Measurements from ENCODE around the gene KRTAP10-2.
"Not testable (repeated sequence)": the region's sequence is repeated elsewhere in the genome, so short reads cannot be mapped to it uniquely, and the experiment has no call there.

The KRTAP10-2 gene

GRCh38 chr21:44582055-44582454 lies 30.8 kb upstream of the KRTAP10-2 start:
- Histone ChIP-seq H3K36me3 (ENCODE audit: control insufficient read depth, insufficient read depth, low read length) (no peaks in the 10 kb centered on the region), H3K9me3 (ENCODE audit: control insufficient read depth, low read length) (no peaks in the 10 kb centered on the region), H3K27me3 (ENCODE audit: control insufficient read depth, insufficient read depth, low read length, poor library complexity, severe bottlenecking) (no peaks in the 10 kb centered on the region), H3K4me3 (ENCODE audit: insufficient read depth, low read depth, low read length) (no peak overlapping the region), H3K4me1 (ENCODE audit: control insufficient read depth, insufficient read depth, low read length) (peaks cover 4% of the 10 kb centered on the region), H3K27ac (ENCODE audit: insufficient read depth, low read depth, low read length, poor library complexity, severe bottlenecking) (no peak overlapping the region)
- 88 to 89% methylated on average over 15 of the region's 15 CpGs for WGBS, 2 experiments

DNA sequence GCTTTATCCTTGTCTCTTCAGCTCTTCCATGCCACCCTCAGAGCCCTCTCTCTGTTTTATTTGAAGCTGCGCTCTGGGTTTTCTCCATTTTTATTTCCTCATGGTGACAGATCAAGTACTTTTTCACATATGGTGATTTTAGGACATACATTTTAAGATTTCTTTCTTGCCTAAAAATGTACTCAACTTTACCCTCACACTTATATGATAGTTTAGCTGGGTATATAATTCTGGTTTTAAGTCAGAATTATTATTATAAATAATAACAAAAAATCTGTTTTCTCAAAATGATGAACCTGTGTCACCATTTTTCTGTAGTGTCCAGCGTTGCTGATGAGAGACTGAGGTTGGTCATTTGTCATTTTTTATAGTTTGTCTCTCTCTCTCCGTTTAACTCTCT lies 29.9 kb upstream of the KRTAP10-2 start:
- H3K27ac ChIP-seq (ENCODE audit: insufficient read depth, low read depth, low read length, poor library complexity, severe bottlenecking): no peak overlapping the region
- 93 to 97% methylated on average over 3 of the region's 3 CpGs for WGBS, 2 experiments
- no peak overlapping the region for H3K4me3 ChIP-seq (ENCODE audit: insufficient read depth, low read depth, low read length)
- no peaks in the 10 kb centered on the region for H3K9me3 ChIP-seq (ENCODE audit: control insufficient read depth, low read length)
- peaks cover 4% of the 10 kb centered on the region for H3K4me1 ChIP-seq (ENCODE audit: control insufficient read depth, insufficient read depth, low read length)
- no peaks in the 10 kb centered on the region for H3K27me3 ChIP-seq (ENCODE audit: control insufficient read depth, insufficient read depth, low read length, poor library complexity, severe bottlenecking)
- no peaks in the 10 kb centered on the region for H3K36me3 ChIP-seq (ENCODE audit: control insufficient read depth, insufficient read depth, low read length)

DNA sequence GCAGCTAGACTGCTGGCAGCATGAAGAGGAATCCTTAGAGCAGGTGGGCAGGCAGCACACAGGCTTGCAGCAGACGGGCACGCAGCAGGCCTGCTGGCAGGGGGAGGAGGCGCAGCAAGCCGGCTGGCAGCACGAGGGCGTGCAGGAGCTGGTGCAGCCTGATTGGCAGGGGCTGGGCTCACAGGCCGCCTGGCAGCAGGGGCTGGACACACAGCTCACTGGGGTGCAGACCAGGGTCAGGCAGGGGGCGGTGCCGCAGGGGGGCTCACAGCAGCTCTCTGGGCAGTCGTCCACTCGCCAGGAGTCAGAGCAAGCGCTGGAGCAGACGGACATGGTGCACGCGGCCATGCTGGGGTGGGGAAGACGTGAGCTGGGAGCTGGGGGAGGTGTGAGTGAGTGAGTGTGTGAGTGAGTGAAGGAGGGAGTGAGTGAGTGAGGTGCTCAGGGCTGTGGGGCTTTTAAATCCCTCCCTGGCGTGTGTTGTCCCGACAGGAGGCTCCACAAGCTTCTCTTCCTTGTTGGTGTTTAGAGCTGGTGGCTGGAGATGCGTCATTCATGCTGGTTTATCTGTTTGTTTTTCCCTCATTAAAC lies 29.0 kb upstream of the KRTAP10-2 start, which contains the start of gene KRTAP10-5:
Gene KRTAP10-5, minus strand, starts transcription at position 374 of the 591 bp plus-strand sequence. Its CDS starts 26 bp downstream, at position 348.
- H3K9me3 ChIP-seq (ENCODE audit: control insufficient read depth, low read length); H3K27me3 ChIP-seq (ENCODE audit: control insufficient read depth, insufficient read depth, low read length, poor library complexity, severe bottlenecking); H3K4me3 ChIP-seq (ENCODE audit: insufficient read depth, low read depth, low read length); H3K36me3 ChIP-seq (ENCODE audit: control insufficient read depth, insufficient read depth, low read length); H3K4me1 ChIP-seq (ENCODE audit: control insufficient read depth, insufficient read depth, low read length); H3K27ac ChIP-seq (ENCODE audit: insufficient read depth, low read depth, low read length, poor library complexity, severe bottlenecking): not testable (repeated sequence)
- 81 to 83% methylated on average over 19 of the region's 19 CpGs for WGBS, 2 experiments

DNA sequence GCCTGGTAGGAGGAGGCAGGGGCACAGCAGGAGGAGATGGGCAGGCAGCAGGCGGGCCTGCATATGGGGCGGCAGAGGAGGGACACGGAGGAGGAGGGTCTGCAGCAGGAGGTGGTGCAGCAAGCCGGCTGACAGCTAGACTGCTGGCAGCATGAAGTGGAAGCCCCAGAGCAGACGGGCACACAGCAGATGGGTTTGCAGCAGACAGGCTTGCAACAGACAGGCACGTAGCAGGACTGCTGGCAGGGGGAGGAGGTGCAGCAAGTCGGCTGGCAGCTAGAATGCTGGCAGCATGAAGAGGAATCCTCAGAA lies 28.5 kb upstream of the KRTAP10-2 start:
- Histone ChIP-seq H3K36me3 (ENCODE audit: control insufficient read depth, insufficient read depth, low read length) (no peaks in the 10 kb centered on the region), H3K4me3 (ENCODE audit: insufficient read depth, low read depth, low read length) (no peak overlapping the region), H3K9me3 (ENCODE audit: control insufficient read depth, low read length) (no peaks in the 10 kb centered on the region), H3K4me1 (ENCODE audit: control insufficient read depth, insufficient read depth, low read length) (peaks cover 5% of the 10 kb centered on the region), H3K27ac (ENCODE audit: insufficient read depth, low read depth, low read length, poor library complexity, severe bottlenecking) (no peak overlapping the region), H3K27me3 (ENCODE audit: control insufficient read depth, insufficient read depth, low read length, poor library complexity, severe bottlenecking) (no peaks in the 10 kb centered on the region)
- WGBS, 2 experiments: 82 to 86% methylated on average over 7 of the region's 7 CpGs

- Histone ChIP-seq H3K27me3 (ENCODE audit: control insufficient read depth, insufficient read depth, low read length, poor library complexity, severe bottlenecking) (no peaks in the 10 kb centered on the region), H3K4me1 (ENCODE audit: control insufficient read depth, insufficient read depth, low read length) (peaks cover 9% of the 10 kb centered on the region), H3K36me3 (ENCODE audit: control insufficient read depth, insufficient read depth, low read length) (no peaks in the 10 kb centered on the region), H3K4me3 (ENCODE audit: insufficient read depth, low read depth, low read length) (no peak overlapping the region), H3K9me3 (ENCODE audit: control insufficient read depth, low read length) (no peaks in the 10 kb centered on the region), H3K27ac (ENCODE audit: insufficient read depth, low read depth, low read length, poor library complexity, severe bottlenecking) (no peak overlapping the region)
- WGBS, 2 experiments: 89 to 90% methylated on average over 22 of the region's 22 CpGs
These were observed 27.9 kb upstream of the KRTAP10-2 start for GRCh38 chr21:44579056-44579832.

DNA sequence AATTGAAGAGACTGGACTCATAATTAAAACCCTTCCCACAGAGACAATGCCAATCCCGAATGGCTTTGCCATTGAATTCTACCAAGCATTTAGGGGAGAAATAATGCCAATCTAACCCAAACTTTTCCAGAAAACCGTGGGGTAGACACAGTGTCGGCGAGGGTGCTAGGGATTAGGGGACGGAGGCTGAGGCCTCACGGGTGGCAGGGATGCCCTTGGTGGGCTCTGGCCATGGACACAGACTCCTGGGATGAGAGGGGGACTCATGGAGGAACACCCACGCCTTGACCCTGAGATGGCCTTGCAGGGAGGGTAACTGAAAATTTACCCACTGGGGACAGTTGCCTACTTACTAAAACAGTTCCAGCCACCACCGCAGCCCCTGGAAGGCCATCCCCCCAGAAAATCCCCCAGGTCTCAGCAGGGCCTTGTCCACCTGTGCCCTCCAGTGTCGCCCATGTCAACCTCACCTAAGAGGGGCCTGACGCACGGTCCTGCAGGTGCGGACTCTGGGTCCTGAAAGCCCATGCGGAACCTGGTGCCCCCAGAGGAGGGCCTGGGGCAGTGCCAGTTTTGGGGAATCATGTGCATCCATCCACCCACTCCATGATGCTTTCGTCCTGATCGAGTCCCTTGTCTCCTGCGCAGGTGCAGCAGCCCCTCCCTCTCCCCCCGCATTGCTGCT lies 27.2 kb upstream of the KRTAP10-2 start:
- WGBS, 2 experiments: 95% methylated on average over 17 of the region's 17 CpGs
- Histone ChIP-seq H3K36me3 (ENCODE audit: control insufficient read depth, insufficient read depth, low read length) (no peaks in the 10 kb centered on the region), H3K4me1 (ENCODE audit: control insufficient read depth, insufficient read depth, low read length) (peaks cover 6% of the 10 kb centered on the region), H3K27me3 (ENCODE audit: control insufficient read depth, insufficient read depth, low read length, poor library complexity, severe bottlenecking) (no peaks in the 10 kb centered on the region), H3K9me3 (ENCODE audit: control insufficient read depth, low read length) (no peaks in the 10 kb centered on the region), H3K4me3 (ENCODE audit: insufficient read depth, low read depth, low read length) (no peak overlapping the region), H3K27ac (ENCODE audit: insufficient read depth, low read depth, low read length, poor library complexity, severe bottlenecking) (no peak overlapping the region)

- WGBS, 2 experiments: 96 to 98% methylated on average over 8 to 10 of the region's 10 CpGs
These were observed 24.7 kb upstream of the KRTAP10-2 start for GRCh38 chr21:44576025-44576420.

DNA sequence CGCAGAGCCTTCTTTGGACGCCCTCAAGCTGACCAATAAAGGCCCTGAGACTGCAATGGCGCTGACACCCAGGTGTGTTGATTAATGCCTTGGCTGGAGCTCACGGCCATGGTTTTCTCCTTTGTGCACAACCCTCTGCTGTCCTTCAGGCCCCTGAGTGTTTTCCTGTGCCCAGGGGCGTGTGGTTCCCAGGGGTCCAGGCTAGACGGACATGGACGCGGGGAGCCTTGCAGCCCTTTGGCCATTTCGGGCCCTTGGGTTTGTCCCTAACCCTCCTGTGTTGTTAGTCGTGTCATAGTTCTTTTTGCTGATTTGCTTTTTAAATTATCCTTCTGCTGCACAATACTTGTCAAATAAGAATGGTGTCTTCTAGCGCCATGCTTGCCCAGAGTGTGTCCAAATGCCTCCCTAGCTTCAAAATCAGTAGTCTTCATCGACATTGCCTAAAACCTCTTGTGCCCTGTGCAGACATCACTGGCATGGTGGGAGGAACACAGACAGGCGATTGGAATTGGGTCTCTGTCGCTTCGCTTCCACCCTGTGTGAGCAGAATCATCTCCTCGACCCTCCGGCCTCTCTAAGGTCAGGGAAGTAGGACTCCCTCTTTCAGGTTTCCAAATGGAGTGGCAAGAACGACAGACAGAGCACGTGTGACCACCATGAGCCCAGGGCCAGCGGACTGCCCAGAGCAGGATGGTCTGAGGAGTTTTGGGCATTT lies 24.2 kb upstream of the KRTAP10-2 start:
- H3K4me1 ChIP-seq (ENCODE audit: control insufficient read depth, insufficient read depth, low read length): peaks cover 6% of the 10 kb centered on the region
- no peak overlapping the region for H3K4me3 ChIP-seq (ENCODE audit: insufficient read depth, low read depth, low read length)
- WGBS, 2 experiments: 94 to 95% methylated on average over 20 of the region's 20 CpGs
- no peak overlapping the region for H3K27ac ChIP-seq (ENCODE audit: insufficient read depth, low read depth, low read length, poor library complexity, severe bottlenecking)
- H3K36me3 ChIP-seq (ENCODE audit: control insufficient read depth, insufficient read depth, low read length): no peaks in the 10 kb centered on the region
- H3K9me3 ChIP-seq (ENCODE audit: control insufficient read depth, low read length): no peaks in the 10 kb centered on the region
- no peaks in the 10 kb centered on the region for H3K27me3 ChIP-seq (ENCODE audit: control insufficient read depth, insufficient read depth, low read length, poor library complexity, severe bottlenecking)

More at GRCh38 chr21:44576025-44576420, 24.7 kb upstream of the KRTAP10-2 start:
- no peaks in the 10 kb centered on the region for H3K36me3 ChIP-seq (ENCODE audit: control insufficient read depth, insufficient read depth, low read length)
- H3K9me3 ChIP-seq (ENCODE audit: control insufficient read depth, low read length): no peaks in the 10 kb centered on the region
- H3K27me3 ChIP-seq (ENCODE audit: control insufficient read depth, insufficient read depth, low read length, poor library complexity, severe bottlenecking): no peaks in the 10 kb centered on the region
- peaks cover 6% of the 10 kb centered on the region for H3K4me1 ChIP-seq (ENCODE audit: control insufficient read depth, insufficient read depth, low read length)
- no peak overlapping the region for H3K27ac ChIP-seq (ENCODE audit: insufficient read depth, low read depth, low read length, poor library complexity, severe bottlenecking)
- H3K4me3 ChIP-seq (ENCODE audit: insufficient read depth, low read depth, low read length): no peak overlapping the region

DNA sequence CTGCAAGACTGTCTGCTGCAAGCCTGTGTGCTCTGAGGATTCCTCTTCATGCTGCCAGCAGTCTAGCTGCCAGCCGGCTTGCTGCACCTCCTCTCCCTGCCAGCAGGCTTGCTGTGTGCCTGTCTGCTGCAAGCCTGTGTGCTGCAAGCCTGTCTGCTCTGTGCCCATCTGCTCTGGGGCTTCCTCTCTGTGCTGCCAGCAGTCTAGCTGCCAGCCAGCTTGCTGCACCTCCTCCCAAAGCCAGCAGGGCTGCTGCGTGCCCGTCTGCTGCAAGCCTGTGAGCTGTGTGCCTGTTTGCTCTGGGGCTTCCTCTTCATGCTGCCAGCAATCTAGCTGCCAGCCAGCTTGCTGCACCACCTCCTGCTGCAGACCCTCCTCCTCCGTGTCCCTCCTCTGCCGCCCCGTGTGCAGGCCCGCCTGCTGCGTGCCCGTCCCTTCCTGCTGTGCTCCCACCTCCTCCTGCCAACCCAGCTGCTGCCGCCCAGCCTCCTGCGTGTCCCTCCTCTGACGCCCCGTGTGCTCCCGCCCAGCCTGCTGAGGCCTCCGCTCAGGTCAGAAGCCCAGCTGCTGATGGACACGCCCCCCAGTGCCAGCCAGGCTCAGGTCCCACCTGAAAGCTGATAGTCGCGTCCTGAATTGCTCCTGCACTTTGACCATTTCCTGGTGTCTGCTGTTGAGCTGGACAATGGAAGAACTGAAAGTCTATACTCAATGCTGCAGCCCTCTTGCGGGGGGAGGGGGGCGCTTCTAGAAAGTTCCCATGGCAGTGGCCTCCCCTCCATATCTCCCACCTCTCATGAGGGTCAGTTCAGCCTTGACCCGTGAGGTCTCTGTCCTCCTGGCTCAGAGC lies 23.4 kb upstream of the KRTAP10-2 start:
- H3K36me3 ChIP-seq (ENCODE audit: control insufficient read depth, insufficient read depth, low read length): no peaks in the 10 kb centered on the region
- no peaks in the 10 kb centered on the region for H3K27me3 ChIP-seq (ENCODE audit: control insufficient read depth, insufficient read depth, low read length, poor library complexity, severe bottlenecking)
- no peaks in the 10 kb centered on the region for H3K9me3 ChIP-seq (ENCODE audit: control insufficient read depth, low read length)
- H3K4me3 ChIP-seq (ENCODE audit: insufficient read depth, low read depth, low read length): no peak overlapping the region
- 72% methylated on average over 21 of the region's 21 CpGs for WGBS, 2 experiments
- peaks cover 6% of the 10 kb centered on the region for H3K4me1 ChIP-seq (ENCODE audit: control insufficient read depth, insufficient read depth, low read length)
- no peak overlapping the region for H3K27ac ChIP-seq (ENCODE audit: insufficient read depth, low read depth, low read length, poor library complexity, severe bottlenecking)

All from ectodermal cell (in vitro differentiated cells).